LNCAP (cell line): ENCODE measurements around the gene MTSS2.

Experiments used
- CTCF ChIP-seq: fragments of 450-650 bp; IDR thresholded peaks from 2 replicates; pipeline ENCODE4 v1.5.1; 2017; ENCODE audit warnings: mild to moderate bottlenecking

Gene MTSS2

GRCh38 chr16:70644763-70645597 lies 40.9 kb downstream of the MTSS2 start:
- no peak for TF ChIP-seq CTCF

DNA sequence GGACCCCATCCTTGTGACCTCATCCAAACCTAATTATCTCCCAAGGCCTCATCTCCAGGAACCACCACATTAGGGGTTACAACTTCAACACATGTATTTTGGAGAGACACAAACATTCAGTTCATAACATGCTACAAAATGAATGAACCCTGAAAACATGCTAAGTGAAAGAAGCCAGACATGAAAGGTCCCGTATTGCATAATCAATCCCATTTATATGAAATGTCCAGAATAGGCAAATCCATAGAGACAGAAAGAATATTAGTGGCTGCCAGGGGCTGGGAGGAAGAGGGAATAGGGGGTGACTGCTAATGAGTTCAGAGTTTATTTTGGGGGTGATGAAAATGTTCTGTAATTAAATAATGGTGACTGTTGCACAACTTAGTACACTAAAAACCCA lies 43.2 kb downstream of the MTSS2 start:
- no peak for TF ChIP-seq CTCF

DNA sequence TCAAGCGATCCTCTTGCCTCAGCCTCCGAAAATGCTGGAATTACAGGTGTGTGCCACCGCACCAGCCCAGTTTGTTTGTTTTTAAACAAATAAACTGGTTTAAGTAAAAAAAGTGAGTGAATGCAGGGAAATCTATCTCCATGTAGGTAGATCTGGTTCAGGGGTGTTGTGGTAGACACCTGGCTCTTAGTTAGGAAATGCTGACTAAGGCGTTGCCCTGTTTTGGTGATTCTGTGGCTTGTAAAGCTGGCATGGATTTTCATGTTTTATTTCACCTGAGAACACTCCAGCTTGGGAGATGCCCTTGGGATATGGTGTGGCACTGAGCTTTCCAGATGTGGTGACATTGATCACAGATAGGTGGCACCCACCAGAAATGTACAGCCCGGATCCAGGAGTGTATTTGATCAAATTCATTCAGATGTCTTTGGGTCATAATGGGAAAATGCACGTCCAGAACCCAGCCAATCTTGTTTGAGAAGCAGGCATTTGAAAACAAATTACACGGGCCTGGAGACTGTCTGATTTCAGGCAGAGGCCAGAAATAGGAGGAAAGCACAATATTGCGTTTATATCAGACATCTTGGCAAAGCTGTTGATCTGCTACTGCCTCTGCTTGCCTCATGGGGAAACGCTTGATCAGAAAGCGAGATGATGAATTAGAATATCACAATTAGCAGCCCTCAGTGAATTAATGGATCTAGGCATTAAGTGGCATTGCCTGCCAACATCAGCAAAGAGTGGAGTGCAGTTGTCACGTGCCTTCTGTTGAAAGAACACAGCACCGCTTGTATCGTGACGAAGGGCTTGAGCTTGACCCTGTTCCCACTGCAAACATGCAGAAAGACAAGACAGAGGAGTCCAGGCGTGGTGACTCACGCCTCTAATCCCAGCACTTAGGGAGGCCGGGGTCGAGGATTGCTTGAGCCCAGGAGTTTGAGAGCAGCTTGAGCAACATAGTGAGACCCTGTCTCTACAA lies 46.8 kb downstream of the MTSS2 start:
- no peak for TF ChIP-seq CTCF
